GM12878 (cell line): Measurements from ENCODE around the gene PAIP2.

Source experiments
- EZH2 ChIP-seq: IDR thresholded peaks from 2 replicates; pipeline ENCODE4 v1.6.1; 2012; ENCODE audit warnings: low read depth, mild to moderate bottlenecking, control low read depth, inconsistent platforms, low read length, borderline replicate concordance; ENCODE audit not compliant: control insufficient read depth
- JUND ChIP-seq: IDR thresholded peaks from 2 replicates; pipeline ENCODE4 v1.6.1; 2012; ENCODE audit warnings: low read depth, mild to moderate bottlenecking, low read length, improper control_type of control experiment, moderate library complexity
- LARP7 ChIP-seq: fragments of 450-650 bp; IDR thresholded peaks from 2 replicates; pipeline ENCODE4 v1.6.1; 2017; ENCODE audit warnings: mild to moderate bottlenecking
- POLR2A ChIP-seq: IDR thresholded peaks from 2 replicates; pipeline ENCODE4 v1.6.1; 2011; ENCODE audit warnings: low read depth, mild to moderate bottlenecking, low read length
- YY1 ChIP-seq: IDR thresholded peaks from 2 replicates; pipeline ENCODE4 v1.6.1; 2011; ENCODE audit warnings: low read depth, mild to moderate bottlenecking, low read length
- ZNF274 ChIP-seq: IDR thresholded peaks from one replicate; pipeline ENCODE4 v1.8.0; 2011; ENCODE audit not compliant: insufficient read length, insufficient read depth
- TF ChIP-seq, protein P1 (sequence below): IDR thresholded peaks from 2 replicates; pipeline ENCODE4 v1.6.1; 2011; ENCODE audit warnings: low read depth, mild to moderate bottlenecking, low read length, moderate library complexity, borderline replicate concordance; ENCODE audit errors: extremely low read depth
- TF ChIP-seq, protein P2 (sequence below), 3 experiments: IDR thresholded peaks in 2 of 3; conservative IDR thresholded peaks in 1 of 3; 2 replicates each; pipeline ENCODE4 v1.5.1; 2011; ENCODE audit warnings: low read depth in 3 of 3, low read length in 3 of 3, mild to moderate bottlenecking in 3 of 3, control low read depth in 2 of 3, moderate library complexity in 2 of 3, inconsistent platforms in 1 of 3, mixed read lengths in 1 of 3; ENCODE audit not compliant: control insufficient read depth in 2 of 3, insufficient read depth in 1 of 3; ENCODE audit errors: extremely low read depth in 1 of 3

DNA sequence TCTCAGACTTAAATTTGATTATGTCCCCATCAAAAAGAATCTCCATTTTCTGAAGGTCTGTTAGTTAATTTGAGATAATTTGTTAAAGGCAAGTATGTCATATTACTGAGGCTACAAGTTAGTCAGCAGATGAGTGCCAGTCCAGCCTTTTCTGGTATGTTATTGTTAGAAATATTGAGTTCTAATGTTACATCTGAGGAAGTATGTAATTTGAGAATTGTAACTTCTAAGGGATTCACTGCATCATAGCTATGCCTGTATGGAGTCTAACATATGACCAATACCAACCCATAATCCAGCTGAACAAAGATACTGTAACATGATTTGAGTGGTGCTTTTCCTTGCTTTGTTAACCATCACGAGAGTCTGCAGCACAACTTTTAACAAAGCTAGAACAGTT lies 27.5 kb downstream of the PAIP2 start:
- TF ChIP-seq, protein P1, sequence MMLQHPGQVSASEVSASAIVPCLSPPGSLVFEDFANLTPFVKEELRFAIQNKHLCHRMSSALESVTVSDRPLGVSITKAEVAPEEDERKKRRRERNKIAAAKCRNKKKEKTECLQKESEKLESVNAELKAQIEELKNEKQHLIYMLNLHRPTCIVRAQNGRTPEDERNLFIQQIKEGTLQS = no peak
- TF ChIP-seq LARP7 = no peak
- TF ChIP-seq, protein P2, sequence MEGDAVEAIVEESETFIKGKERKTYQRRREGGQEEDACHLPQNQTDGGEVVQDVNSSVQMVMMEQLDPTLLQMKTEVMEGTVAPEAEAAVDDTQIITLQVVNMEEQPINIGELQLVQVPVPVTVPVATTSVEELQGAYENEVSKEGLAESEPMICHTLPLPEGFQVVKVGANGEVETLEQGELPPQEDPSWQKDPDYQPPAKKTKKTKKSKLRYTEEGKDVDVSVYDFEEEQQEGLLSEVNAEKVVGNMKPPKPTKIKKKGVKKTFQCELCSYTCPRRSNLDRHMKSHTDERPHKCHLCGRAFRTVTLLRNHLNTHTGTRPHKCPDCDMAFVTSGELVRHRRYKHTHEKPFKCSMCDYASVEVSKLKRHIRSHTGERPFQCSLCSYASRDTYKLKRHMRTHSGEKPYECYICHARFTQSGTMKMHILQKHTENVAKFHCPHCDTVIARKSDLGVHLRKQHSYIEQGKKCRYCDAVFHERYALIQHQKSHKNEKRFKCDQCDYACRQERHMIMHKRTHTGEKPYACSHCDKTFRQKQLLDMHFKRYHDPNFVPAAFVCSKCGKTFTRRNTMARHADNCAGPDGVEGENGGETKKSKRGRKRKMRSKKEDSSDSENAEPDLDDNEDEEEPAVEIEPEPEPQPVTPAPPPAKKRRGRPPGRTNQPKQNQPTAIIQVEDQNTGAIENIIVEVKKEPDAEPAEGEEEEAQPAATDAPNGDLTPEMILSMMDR (IDR thresholded peaks at IDR 0.05 in 2 of 3, conservative IDR thresholded peaks at IDR 0.05 in 1 of 3; ENCODE audit: control insufficient read depth in 2 of 3, extremely low read depth in 1 of 3, insufficient read depth in 1 of 3, low read depth in 3 of 3, low read length in 3 of 3) = no peak
- TF ChIP-seq ZNF274 = no peak
- no peak for TF ChIP-seq JUND
- no peak for TF ChIP-seq EZH2
- TF ChIP-seq POLR2A = no peak
- no peak for TF ChIP-seq YY1
